ENCODE measurements around the gene THADA.
"Not testable (repeated sequence)": the region's sequence is repeated elsewhere in the genome, so short reads cannot be mapped to it uniquely, and the experiment has no call there.

The THADA gene

GRCh38 chr2:43462866-43463641 is 132.8 kb downstream of the THADA start:
- no peak for DNase-seq

- no peak for DNase-seq
Measured at GRCh38 chr2:43461453-43462073, 134.3 kb downstream of the THADA start.

GRCh38 chr2:43460611-43461365 is 135.1 kb downstream of the THADA start:
- DNase-seq = peak; percentile 46

DNA sequence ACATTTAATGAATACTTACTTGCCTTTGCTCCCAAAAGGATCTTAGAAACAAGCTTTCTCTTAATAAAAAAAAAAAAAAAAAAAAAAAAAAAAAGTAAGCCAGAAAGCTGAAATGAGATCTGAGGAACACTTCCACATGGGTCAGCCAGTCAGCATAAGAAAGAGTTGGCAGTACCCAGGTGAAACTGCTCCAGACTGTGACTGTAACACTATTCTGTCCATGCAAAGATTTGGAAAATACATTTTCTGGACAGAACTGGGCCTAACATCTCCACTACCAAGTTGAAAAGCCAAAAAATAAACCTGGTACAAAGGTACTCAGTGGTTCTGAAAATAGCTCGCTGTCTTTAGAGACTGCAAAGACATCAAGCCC is 135.7 kb downstream of the THADA start:
- DNase-seq = peak; percentile 61

- no peak for DNase-seq
Measured at GRCh38 chr2:43459446-43460173, 136.2 kb downstream of the THADA start.

DNA sequence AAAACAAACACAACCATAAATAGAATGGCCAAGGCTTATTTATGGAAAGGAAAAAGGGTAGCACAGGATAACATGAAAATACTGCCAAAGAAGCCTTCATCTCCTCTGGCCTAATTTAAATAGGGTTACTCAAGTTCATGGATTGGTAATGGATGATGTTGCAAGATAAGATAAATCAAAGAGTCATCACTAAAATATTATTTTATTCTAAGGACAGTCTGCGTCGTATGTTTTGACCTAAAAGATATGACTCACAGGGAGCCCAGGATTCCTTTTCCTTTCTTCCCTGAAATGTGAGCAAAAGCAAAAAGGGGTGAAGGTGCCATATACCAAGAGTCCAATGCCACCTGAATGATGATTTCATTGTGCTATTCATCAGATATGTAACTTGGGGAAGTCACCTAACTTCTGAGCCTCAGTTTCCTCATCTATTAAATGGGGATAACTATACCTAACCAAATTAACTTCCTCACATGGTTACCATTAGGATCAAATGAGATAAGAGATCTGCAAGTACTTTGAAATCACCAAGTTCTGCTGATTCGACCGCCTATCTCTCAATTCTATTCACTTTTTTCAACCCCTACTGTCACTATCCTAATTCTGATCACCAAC is 137.7 kb downstream of the THADA start:
- no peak for DNase-seq

DNA sequence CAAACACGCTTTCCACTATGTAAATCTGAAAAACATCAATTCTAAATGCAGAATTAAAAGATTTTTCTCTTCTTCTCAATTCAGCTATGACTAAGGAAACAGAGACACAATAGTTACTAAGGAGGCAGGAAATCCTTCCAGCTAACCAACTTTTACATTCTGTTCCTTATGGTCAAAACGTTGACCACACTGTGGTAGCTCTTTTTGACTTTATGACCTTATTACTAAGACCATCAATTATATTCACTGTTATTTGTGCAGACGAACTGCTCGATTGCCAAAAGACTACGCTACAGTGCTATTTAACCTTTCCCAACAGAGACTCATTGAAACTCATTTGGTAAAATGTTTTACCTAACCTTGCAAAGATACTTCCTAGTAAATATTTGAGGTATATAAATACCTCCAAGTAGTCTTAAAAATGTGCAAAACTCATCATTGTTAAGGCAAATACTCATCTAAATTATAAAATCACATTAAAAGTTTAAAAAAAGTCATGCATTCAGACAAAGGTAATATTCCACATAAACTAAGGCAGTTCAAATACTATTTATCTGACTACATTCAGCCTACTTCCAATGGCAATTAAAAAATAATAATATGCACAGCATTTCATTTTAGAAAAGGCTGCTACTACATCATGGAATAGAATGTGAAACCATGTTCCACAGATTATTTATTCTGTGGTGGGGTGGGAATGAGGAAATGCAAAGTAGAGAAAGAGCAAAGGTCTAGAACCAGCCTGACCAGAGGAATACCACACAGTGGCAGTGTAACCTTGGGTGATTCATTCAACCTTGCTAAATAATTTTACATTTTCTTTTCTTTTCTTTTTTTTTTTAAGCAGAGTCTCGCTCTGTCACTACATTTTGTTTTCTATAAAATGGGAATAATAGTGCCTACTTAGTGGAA is 139.9 kb downstream of the THADA start:
- DNase-seq = no peak

DNA sequence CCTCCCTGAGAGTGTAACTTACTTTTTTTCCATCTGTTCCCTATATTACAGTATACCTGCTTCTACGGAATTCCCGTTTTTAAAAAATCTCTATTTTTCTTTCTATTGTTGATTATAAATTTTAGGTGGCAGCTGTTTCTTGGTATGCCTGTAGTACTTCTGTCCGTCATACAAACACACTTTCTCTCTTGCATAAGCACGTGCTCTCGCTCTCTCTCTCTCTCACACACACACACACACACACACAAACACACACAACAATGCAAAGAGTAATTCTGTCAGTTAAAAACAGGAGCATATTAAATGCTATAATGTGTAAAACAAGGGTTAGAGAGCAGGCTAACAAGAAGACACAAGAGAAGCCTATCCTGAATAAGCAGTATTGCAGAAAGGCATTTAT is 140.5 kb downstream of the THADA start:
- no peak for DNase-seq

- no peak for DNase-seq
Measured at GRCh38 chr2:43454791-43455190, 141.0 kb downstream of the THADA start.

GRCh38 chr2:43453179-43454170 is 142.4 kb downstream of the THADA start:
- DNase-seq = peak; percentile 63

DNA sequence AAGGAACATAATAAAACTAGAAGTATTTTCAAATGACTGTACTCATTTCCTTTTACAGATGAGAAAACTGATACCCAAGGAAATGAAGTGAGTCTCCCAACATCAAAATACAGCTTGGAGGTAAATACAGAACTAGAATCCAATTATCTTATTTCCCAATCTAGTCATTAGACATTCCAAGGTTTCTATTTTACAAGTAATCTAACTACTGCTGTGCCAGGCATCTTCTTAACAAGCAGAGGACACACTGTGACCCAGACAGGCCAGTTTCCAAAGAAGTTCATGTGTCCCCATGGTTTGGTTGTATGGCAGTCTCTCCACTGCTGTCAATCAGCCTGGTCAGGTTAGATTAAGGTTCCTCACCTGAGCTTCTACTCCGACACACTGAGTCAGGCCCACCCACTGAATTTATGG is 143.5 kb downstream of the THADA start:
- no peak for DNase-seq

DNA sequence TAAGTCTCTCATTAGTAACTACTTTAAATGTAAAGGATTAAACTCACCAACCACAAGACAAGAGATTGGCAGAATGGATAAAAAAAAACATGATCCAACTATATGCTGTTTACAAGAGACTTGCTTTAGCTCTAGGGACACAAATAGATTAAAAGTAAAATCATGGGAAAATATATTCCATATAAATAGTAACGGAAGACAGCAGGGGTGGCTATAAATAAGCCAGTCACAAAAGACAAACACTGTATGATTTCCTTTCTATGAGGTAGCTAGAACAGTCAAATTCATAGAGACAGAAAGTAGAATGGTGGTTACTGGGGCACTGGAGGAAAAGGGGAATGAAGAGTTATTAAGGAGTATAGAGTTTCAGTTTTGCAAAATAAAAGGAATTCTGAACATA is 145.2 kb downstream of the THADA start:
- DNase-seq = no peak

DNA sequence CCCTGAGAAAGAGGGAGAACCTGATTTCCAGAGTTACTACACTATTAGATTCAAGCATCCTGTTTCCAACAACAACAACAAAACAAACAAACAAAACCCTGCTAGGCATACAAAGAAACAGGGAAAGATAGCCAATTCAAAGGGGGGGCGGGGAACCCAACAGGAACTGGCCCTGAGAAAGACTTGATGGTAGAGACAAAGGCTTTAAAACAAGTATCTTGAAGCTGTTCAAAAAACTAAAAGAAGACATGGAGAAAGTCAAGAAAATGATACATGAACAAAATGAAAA is 147.1 kb downstream of the THADA start:
- no peak for DNase-seq

GRCh38 chr2:43448011-43448821 is 147.6 kb downstream of the THADA start:
- no peak for DNase-seq

- not testable (repeated sequence) for DNase-seq
Measured at GRCh38 chr2:43446755-43447154, 149.1 kb downstream of the THADA start.

GRCh38 chr2:43445781-43446180 is 150.1 kb downstream of the THADA start:
- DNase-seq = no peak

DNA sequence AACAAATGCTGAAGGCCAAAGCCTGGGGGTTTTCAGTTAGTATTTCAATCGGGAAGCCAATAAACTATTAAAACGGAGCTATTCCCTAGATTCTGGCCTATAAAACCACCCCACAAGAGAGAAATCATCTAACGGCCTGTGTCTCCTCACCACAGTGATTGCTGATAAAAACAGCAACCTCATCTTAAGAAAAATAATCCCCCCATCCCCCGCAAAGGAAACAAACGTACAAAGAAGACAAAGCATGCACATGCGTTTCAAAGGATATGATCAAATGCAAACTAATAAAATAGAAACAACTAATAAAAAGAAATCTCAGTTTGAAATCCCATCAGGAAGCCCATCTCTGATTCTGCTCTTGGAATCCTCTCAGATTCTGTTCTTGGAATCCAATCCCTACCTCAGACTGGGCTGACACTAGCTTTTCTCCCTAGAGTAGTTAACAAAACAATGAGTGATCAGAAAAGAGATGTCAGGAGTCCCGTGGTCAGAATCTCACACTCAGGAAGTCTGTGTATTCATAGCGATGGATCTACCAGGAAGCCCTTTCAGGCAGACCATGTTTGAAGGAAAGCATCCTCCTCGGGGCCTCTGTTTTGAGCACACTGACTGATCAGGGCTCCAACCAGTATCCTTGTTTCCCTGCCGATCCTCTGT is 150.7 kb downstream of the THADA start:
- no peak for DNase-seq

- DNase-seq = no peak
Measured at GRCh38 chr2:43443282-43443681, 152.6 kb downstream of the THADA start.

GRCh38 chr2:43441195-43441594 is 154.6 kb downstream of the THADA start:
- DNase-seq = no peak
